K562 (cell line): Measurements from ENCODE around the gene DEDD2. TPM values are rescaled to one million over a fixed set of nuclear protein-coding genes. Genes with fewer than 3 reads are reported as not detected.
A peak's percentile ranks its signal among the peaks of the same experiment; 100 is the strongest.

Experiments
- BRD4 ChIP-seq: fragments of 200-600 bp; sonication (generic); IDR thresholded peaks from 2 replicates; pipeline ENCODE4 v1.6.1; 2017; ENCODE audit warnings: inconsistent platforms
- CBFB ChIP-seq: sonication (generic); formaldehyde crosslinking; IDR thresholded peaks from 2 replicates; pipeline ENCODE4 v1.4.0; 2020; ENCODE audit warnings: mild to moderate bottlenecking, missing genetic modification reagents
- GABPB2 ChIP-seq: fragments of 250-450 bp; sonication (Bioruptor Pico); conservative IDR thresholded peaks from 2 replicates; pipeline ENCODE4 v1.5.1; 2021; ENCODE audit warnings: mild to moderate bottlenecking
- PCBP1 ChIP-seq: fragments of 200-400 bp; formaldehyde crosslinking; IDR thresholded peaks from 2 replicates; pipeline ENCODE4 v1.6.1; 2018; ENCODE audit warnings: mild to moderate bottlenecking, low read depth, low read length; ENCODE audit not compliant: poor library complexity, severe bottlenecking
- POLR2H ChIP-seq: IDR thresholded peaks from 2 replicates; pipeline ENCODE4 v1.6.1; 2016; ENCODE audit warnings: missing genetic modification characterization, low read depth, mild to moderate bottlenecking, control low read depth, missing compliant biosample characterization, moderate library complexity
- RBM22 ChIP-seq: fragments of 200-400 bp; formaldehyde crosslinking; IDR thresholded peaks from 2 replicates; pipeline ENCODE4 v1.6.1; 2018; ENCODE audit warnings: low read length, low read depth; ENCODE audit not compliant: poor library complexity, severe bottlenecking
- SAP30 ChIP-seq: fragments of 200-600 bp; sonication (generic); IDR thresholded peaks from 2 replicates; pipeline ENCODE4 v1.6.1; 2012; ENCODE audit warnings: borderline replicate concordance, low read depth, mild to moderate bottlenecking, moderate library complexity, low read length, control low read depth, inconsistent platforms; ENCODE audit not compliant: insufficient read depth, poor library complexity, severe bottlenecking
- SIN3B ChIP-seq: fragments of 450-650 bp; IDR thresholded peaks from 2 replicates; pipeline ENCODE4 v1.6.1; 2017; ENCODE audit warnings: low read depth, mild to moderate bottlenecking, moderate library complexity
- SMAD4 ChIP-seq: fragments of 250-450 bp; sonication (Bioruptor Pico); conservative IDR thresholded peaks from 2 replicates; pipeline ENCODE4 v1.8.0; 2021; ENCODE audit warnings: inconsistent platforms, mild to moderate bottlenecking, moderate library complexity
- ZBTB7A ChIP-seq: IDR thresholded peaks from 2 replicates; pipeline ENCODE4 v1.6.1; 2011; ENCODE audit warnings: low read depth, mild to moderate bottlenecking, low read length, moderate library complexity, borderline replicate concordance; ENCODE audit not compliant: control insufficient read depth
- ZFP36 ChIP-seq: fragments of 150-350 bp; IDR thresholded peaks from 2 replicates; pipeline ENCODE4 v1.6.1; 2018; ENCODE audit warnings: low read length, low read depth; ENCODE audit not compliant: partially characterized antibody
- ZNF143 ChIP-seq: sonication (generic); formaldehyde crosslinking; IDR thresholded peaks from 2 replicates; pipeline ENCODE4 v1.9.0; 2022; ENCODE audit warnings: mild to moderate bottlenecking, missing genetic modification reagents
- ZNF586 ChIP-seq: fragments of 450-650 bp; formaldehyde crosslinking; conservative IDR thresholded peaks from 2 replicates; pipeline ENCODE4 v1.4.0; 2020; ENCODE audit warnings: mild to moderate bottlenecking, moderate library complexity
- ZNF785 ChIP-seq: fragments of 250-450 bp; sonication (Bioruptor Pico); IDR thresholded peaks from 2 replicates; pipeline ENCODE4 v1.4.0; 2020; ENCODE audit warnings: mild to moderate bottlenecking
- ZSCAN32 ChIP-seq: fragments of 450-650 bp; formaldehyde crosslinking; IDR thresholded peaks from 2 replicates; pipeline ENCODE4 v1.4.0; 2020; ENCODE audit warnings: mild to moderate bottlenecking, moderate library complexity
- polyA plus RNA-seq, 8 experiments: library from polyadenylated mRNA; depleted of rRNA in 4 of 8; stranded (reverse) in 5 of 8; unstranded in 3 of 8; fragments of >200 nt; fragmentation: Nextera tagmentation in 2 of 8; fragmentation: Illumina TruSeq in 1 of 8; extraction: Ambion mirVana in 2 of 8; extraction: Trizol in 1 of 8; gene quantifications; 2 replicates each; pipeline versions ENCODE4 v1.2.1 to v1.2.3, GENCODE V29; 2011 to 2014; ENCODE audit warnings: inconsistent platforms in 1 of 8, missing spikeins in 1 of 8
- total RNA-seq, 7 experiments: library from RNA; depleted of rRNA in 6 of 7; stranded (reverse); fragments of >200 nt in 6 of 7; fragmentation: Illumina TruSeq in 2 of 7; extraction: Trizol in 2 of 7; gene quantifications; 2 replicates each; pipeline versions ENCODE4 v1.2.1 to v1.2.3, GENCODE V29; 2011 to 2021; ENCODE audit warnings: low replicate concordance in 1 of 7
- TF ChIP-seq, protein P1 (sequence below): fragments of 250-450 bp; sonication (Bioruptor Pico); IDR thresholded peaks from 2 replicates; pipeline ENCODE4 v1.5.0; 2022; ENCODE audit warnings: mild to moderate bottlenecking
- TF ChIP-seq, protein P2 (sequence below): fragments of 250-450 bp; sonication (Bioruptor Pico); IDR thresholded peaks from 2 replicates; pipeline ENCODE4 v1.8.0; 2021; ENCODE audit warnings: borderline replicate concordance, mild to moderate bottlenecking, moderate library complexity; ENCODE audit not compliant: poor library complexity, severe bottlenecking
- TF ChIP-seq, protein P3 (sequence below), 2 experiments: fragments of 450-650 bp; conservative IDR thresholded peaks; 2 replicates each; pipeline ENCODE4 v1.6.1; 2017; ENCODE audit warnings: mild to moderate bottlenecking in 2 of 2, moderate library complexity in 2 of 2
- TF ChIP-seq, protein P4 (sequence below): sonication (generic); formaldehyde crosslinking; IDR thresholded peaks from 2 replicates; pipeline ENCODE4 v1.5.0; 2020; ENCODE audit warnings: missing genetic modification reagents

The DEDD2 gene
- total and polyA plus RNA-seq, 9 of the 15 experiments (the other 6 are each of a cell fraction or from before 2014, with no cell fraction given) = 4.3 to 43.0 (median 29.2) TPM

DNA sequence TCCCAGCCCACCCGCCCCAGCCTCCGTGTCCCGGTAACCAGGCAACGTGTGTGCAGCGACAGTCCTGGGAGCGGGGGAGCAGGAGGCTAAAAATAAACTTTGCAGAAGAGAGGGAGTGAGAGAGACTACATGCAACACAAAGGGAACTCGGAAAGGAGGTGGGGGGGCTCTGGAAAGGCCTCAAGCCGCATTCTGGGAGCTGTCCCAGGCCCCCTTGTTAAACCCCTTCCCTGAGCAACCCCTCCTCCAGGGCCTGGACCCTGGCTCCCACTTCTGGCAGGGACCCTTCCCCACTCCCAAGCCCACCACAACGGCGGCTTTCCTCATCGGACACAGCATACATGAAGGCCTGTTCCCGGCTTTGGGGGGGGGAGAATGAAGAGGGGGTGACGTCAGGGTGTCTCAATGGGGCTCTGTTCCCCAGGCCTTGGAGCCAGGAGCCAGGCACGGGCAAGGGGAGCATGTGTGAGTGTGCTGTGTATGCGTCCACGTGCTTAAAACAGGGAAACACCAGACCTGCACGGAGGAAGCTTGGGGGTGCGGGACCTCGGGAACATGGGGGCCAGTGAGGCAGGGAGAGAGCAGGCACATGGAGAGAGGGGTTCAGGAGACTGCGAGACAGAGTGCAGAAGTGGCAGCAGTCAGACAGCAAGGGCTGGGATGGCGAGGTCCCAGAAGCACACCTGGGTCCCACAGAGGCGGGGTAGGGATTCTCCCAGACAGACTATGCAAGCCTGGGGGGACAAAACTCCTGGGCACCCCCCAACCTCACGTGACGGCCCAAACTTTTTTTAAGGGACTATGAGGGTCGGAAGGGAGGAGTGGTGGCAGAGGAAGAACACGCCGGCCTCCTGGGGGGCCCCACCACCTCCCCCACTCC is 35.1 kb upstream of the DEDD2 start (continued):
- 0 out of 2 replicates have a peak, but pooled peaks have one; percentile 29 for TF ChIP-seq ZNF143 (CRISPR knock-in tag)
- no peak for TF ChIP-seq ZSCAN32 (CRISPR knock-in tag)
- TF ChIP-seq BRD4 = no peak
- no peak for TF ChIP-seq ZNF586
- TF ChIP-seq RBM22 = no peak
- TF ChIP-seq CBFB (CRISPR knock-in tag) = no peak
- peak; percentile 61; the same call in 1 of the 2 replicates for TF ChIP-seq SMAD4 (CRISPR knock-in tag)
- TF ChIP-seq ZNF785 = no peak
- TF ChIP-seq, protein P1, sequence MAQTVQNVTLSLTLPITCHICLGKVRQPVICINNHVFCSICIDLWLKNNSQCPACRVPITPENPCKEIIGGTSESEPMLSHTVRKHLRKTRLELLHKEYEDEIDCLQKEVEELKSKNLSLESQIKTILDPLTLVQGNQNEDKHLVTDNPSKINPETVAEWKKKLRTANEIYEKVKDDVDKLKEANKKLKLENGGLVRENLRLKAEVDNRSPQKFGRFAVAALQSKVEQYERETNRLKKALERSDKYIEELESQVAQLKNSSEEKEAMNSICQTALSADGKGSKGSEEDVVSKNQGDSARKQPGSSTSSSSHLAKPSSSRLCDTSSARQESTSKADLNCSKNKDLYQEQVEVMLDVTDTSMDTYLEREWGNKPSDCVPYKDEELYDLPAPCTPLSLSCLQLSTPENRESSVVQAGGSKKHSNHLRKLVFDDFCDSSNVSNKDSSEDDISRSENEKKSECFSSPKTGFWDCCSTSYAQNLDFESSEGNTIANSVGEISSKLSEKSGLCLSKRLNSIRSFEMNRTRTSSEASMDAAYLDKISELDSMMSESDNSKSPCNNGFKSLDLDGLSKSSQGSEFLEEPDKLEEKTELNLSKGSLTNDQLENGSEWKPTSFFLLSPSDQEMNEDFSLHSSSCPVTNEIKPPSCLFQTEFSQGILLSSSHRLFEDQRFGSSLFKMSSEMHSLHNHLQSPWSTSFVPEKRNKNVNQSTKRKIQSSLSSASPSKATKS = no peak
- TF ChIP-seq ZFP36 = no peak
- TF ChIP-seq, protein P2, sequence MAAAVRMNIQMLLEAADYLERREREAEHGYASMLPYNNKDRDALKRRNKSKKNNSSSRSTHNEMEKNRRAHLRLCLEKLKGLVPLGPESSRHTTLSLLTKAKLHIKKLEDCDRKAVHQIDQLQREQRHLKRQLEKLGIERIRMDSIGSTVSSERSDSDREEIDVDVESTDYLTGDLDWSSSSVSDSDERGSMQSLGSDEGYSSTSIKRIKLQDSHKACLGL (CRISPR knock-in tag) = no peak
- TF ChIP-seq ZBTB7A = no peak; the same call in none of the 2 replicates
- TF ChIP-seq POLR2H (tag) = no peak
- TF ChIP-seq, protein P3, sequence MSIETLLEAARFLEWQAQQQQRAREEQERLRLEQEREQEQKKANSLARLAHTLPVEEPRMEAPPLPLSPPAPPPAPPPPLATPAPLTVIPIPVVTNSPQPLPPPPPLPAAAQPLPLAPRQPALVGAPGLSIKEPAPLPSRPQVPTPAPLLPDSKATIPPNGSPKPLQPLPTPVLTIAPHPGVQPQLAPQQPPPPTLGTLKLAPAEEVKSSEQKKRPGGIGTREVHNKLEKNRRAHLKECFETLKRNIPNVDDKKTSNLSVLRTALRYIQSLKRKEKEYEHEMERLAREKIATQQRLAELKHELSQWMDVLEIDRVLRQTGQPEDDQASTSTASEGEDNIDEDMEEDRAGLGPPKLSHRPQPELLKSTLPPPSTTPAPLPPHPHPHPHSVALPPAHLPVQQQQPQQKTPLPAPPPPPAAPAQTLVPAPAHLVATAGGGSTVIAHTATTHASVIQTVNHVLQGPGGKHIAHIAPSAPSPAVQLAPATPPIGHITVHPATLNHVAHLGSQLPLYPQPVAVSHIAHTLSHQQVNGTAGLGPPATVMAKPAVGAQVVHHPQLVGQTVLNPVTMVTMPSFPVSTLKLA (conservative IDR thresholded peaks at IDR 0.05) = peak; percentile 72 to 75
- peak; percentile 30 for TF ChIP-seq SAP30
- TF ChIP-seq GABPB2 (CRISPR knock-in tag) = no peak
- TF ChIP-seq, protein P4, sequence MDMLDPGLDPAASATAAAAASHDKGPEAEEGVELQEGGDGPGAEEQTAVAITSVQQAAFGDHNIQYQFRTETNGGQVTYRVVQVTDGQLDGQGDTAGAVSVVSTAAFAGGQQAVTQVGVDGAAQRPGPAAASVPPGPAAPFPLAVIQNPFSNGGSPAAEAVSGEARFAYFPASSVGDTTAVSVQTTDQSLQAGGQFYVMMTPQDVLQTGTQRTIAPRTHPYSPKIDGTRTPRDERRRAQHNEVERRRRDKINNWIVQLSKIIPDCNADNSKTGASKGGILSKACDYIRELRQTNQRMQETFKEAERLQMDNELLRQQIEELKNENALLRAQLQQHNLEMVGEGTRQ (CRISPR knock-in tag) = peak; percentile 26; the same call in 1 of the 2 replicates
- no peak for TF ChIP-seq SIN3B
- no peak for TF ChIP-seq PCBP1
